Stomach smooth muscle (tissue), 2 donors: ENCODE measurements around the gene SHD.
"Not testable (repeated sequence)": the region's sequence is repeated elsewhere in the genome, so short reads cannot be mapped to it uniquely, and the experiment has no call there.

Experiments used
- H3K27ac ChIP-seq: one replicate; pipeline ENCODE4 v1.7.0; 2013; ENCODE audit warnings: mild to moderate bottlenecking, low read length, inconsistent platforms
- H3K27me3 ChIP-seq, 2 donors: one replicate each; pipeline ENCODE4 v1.7.0; 2013; ENCODE audit warnings: low read length in 2 of 2; ENCODE audit not compliant: insufficient read depth in 2 of 2, control insufficient read depth in 1 of 2
- H3K36me3 ChIP-seq, 2 donors: one replicate each; pipeline ENCODE4 v1.7.0; 2013; ENCODE audit warnings: low read length in 2 of 2; ENCODE audit not compliant: control insufficient read depth in 2 of 2, insufficient read depth in 2 of 2
- H3K4me1 ChIP-seq: one replicate; pipeline ENCODE4 v1.7.0; 2013; ENCODE audit warnings: low read length; ENCODE audit not compliant: control insufficient read depth, insufficient read depth
- H3K4me3 ChIP-seq, 2 donors: one replicate each; pipeline ENCODE4 v1.7.0; 2013; ENCODE audit warnings: low read length in 2 of 2
- H3K9ac ChIP-seq, 2 donors: one replicate each; pipeline ENCODE4 v1.7.0; 2013; ENCODE audit warnings: low read length in 2 of 2, mild to moderate bottlenecking in 1 of 2
- H3K9me3 ChIP-seq, 2 donors: one replicate each; pipeline ENCODE4 v1.7.0; 2013; ENCODE audit warnings: low read length in 2 of 2; ENCODE audit not compliant: control insufficient read depth in 2 of 2
- donor health status: healthy.
- donor health status: Pancreatic carcinoma.

The SHD gene

DNA sequence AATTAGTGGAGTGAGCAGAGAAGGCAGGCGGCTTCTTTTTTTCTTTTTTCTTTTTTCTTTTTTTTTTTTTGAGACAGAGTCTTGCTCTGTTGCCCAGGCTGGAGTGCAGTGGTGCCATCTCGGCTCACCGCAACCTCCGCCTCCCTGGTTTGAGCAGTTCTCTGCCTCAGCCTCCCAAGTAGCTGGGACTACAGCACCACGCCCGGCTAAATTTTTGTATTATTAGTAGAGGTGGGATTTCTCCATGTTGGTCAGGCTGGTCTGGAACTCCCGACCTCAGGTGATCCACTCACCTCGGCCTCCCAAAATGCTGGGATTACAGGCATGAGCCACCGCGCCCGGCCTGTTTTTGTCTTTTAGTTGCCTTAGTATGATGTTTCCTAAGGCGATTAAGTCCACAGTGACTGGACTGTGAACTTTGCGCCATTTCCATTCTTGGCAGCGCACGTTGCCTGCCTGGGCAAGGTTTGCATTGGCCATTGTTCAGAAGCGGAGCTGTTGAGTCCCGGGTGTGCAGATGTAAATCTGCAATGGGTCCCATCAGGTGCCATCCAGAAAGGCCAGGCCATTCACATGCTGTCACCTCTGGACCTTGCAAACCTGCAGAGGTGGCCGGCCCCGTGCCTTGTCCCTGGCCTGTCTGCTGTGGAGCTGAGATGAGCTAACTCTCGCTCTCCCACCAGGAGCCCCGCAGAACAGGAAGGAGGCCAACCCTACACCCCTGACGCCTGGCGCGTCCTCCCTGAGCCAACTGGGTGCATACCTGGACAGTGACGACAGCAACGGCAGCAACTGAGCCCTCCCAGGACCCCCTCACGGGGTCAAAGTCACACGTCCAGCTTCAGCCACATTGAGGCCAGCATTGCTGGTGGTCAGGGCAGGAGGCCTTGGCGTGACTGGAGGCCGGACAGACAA, 10.9 kb upstream of the SHD start:
- no peaks in the 10 kb centered on the region for H3K27me3 ChIP-seq
- no peaks in the 10 kb centered on the region for H3K9me3 ChIP-seq
- no peak overlapping the region for H3K27ac ChIP-seq
- H3K4me3 ChIP-seq, result no peak overlapping the region
- H3K4me1 ChIP-seq, result no peaks in the 10 kb centered on the region
- H3K36me3 ChIP-seq, result peaks cover 16 to 20% of the 10 kb centered on the region in 2 donors
- no peak overlapping the region for H3K9ac ChIP-seq

DNA sequence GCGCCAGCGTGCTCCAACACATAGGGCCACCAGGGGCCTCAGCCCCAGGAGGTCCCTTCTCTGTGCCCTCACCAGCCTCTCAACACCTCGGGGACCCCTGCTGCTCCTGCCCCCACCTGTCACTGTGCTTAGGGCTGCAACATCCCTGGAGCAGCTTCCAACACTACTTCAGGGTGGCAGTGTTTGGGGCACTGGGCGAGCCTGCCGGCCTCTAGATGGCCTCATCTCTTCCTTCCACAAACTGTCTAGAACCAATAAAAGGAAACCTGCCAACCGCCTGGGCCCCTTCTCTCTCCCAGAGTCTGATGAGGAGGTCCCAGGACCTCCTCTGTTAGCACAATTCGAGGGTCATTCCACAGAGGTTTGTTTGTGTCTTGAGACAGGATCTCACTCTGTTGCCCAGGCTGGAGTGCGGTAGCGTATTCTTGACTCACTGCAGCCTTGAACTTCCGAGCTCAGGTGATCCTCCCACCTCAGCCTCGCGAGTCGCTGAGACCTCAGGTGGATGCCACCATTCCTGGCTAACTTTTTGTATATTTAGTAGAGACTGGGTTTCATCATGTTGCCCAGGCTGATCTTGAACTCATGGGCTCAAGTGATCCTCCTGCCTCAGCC, 10.1 kb upstream of the SHD start:
- Histone ChIP-seq H3K9ac (no peak overlapping the region), H3K36me3 (peaks cover 15 to 19% of the 10 kb centered on the region in 2 donors), H3K4me1 (no peaks in the 10 kb centered on the region), H3K27ac (no peak overlapping the region), H3K4me3 (no peak overlapping the region), H3K9me3 (no peaks in the 10 kb centered on the region), H3K27me3 (no peaks in the 10 kb centered on the region)

DNA sequence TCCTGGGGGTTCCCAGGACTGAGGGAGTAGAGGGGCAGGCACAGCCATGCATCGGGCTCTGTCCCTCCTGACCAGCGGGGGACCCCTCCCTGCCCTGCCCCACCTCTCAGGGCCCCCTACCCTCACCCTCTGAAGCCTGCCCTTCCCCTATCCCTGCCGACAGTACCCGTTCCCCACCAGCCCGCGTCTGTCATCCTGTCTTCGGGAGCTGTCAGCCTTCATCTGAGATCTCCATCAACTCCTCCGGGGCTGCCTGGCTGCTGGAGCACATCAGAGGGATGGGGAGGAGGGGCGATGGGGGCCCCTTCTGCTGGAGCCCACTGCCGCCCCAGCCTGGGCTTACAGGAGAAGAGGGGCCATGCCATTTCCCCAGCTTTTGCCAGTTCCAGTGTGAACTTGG, 6.2 kb upstream of the SHD start:
- H3K36me3 ChIP-seq, result peaks cover 11 to 12% of the 10 kb centered on the region in 2 donors
- H3K27me3 ChIP-seq, result peaks cover under 1 to 3% of the 10 kb centered on the region in 2 donors
- no peak overlapping the region for H3K9ac ChIP-seq
- no peak overlapping the region for H3K4me3 ChIP-seq
- no peak overlapping the region for H3K27ac ChIP-seq
- H3K4me1 ChIP-seq, result no peaks in the 10 kb centered on the region
- no peaks in the 10 kb centered on the region for H3K9me3 ChIP-seq

DNA sequence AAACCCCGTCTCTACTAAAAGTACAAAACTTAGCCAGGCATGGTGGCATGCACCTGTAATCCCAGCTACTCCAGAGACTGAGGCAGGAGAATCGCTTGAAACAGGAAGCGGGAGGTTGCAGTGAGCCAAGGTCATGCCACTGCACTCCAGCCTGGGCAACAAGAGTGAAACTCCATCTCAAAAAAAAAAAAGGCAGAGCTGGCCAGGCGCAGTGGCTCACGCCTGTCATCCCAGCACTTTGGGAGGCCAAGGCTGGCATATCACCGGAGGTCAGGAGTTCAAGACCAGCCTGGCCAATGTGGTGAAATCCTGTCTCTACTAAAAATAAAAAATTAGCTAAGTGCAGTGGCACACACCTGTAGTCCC, 4.8 kb upstream of the SHD start:
- not testable (repeated sequence) for H3K4me3 ChIP-seq, H3K9ac ChIP-seq, H3K27ac ChIP-seq, H3K4me1 ChIP-seq, H3K36me3 ChIP-seq, H3K9me3 ChIP-seq
- H3K27me3 ChIP-seq, result peaks cover 7 to 11% of the 10 kb centered on the region in 2 donors

DNA sequence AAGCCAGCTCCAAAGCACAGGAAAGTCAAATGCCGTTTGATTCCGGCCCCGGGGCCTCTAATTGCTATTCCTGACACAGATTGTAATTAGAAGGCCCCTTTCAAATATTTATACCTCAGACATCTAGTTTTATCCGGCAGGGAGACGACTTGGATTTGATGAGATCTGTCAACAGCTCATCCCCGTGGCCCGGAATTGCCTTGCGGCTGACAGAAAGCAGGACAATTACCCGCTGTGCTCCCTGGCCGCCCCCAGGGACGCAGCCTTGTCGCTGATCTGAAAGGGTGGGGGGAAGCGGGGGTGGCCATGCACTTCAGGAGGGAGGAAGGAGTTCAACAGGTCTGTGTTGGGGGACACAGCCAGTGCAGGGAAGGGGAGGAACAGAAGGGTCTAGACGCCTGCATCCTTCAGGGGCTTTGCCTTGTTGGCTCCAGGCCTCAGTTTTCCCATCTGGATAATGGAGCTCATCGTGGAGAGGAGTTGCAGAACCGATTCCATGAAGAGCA, 1.8 kb upstream of the SHD start:
- H3K27ac ChIP-seq, result no peak overlapping the region
- H3K9me3 ChIP-seq, result no peaks in the 10 kb centered on the region
- H3K4me1 ChIP-seq, result peaks cover 9% of the 10 kb centered on the region
- no peak overlapping the region for H3K9ac ChIP-seq
- no peak overlapping the region for H3K4me3 ChIP-seq
- no peaks in the 10 kb centered on the region for H3K36me3 ChIP-seq
- peaks cover 18 to 29% of the 10 kb centered on the region in 2 donors for H3K27me3 ChIP-seq

DNA sequence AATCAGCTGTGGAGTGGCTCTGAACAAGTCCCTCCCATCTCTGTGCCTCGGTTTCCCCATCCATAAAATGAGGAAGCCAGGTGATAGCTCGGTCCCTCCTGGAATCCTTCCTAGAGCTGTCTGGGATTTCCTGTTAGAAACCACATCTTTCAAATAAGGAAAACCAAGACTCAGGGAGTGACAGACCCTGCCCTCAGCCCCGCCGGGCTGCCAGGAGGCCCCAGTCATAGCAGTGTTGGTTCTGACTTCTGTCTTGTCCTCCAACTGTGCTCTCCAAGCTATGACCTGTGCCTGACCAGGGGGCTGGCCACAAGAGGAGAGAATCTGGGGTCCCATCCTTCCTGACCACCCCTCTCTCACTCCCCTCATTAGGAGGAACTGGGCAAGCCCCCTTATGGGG, 1.1 kb upstream of the SHD start:
- H3K9me3 ChIP-seq, result no peaks in the 10 kb centered on the region

DNA sequence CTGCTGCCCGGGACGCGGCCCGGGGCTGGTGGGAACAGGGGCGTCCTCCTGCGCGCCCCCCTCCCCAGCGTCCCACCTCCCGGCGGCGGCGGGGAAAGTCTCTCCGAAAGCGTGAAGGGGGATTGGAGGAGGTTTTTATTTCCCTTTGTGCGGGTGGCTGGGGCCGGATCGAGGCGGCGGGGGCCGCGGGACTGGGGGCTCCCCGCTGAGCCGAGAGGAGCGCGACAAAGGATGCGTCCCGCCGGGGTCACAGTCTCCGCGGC, 132 bp downstream of the SHD start:
- no peak overlapping the region for H3K27ac ChIP-seq
- no peak overlapping the region for H3K4me3 ChIP-seq
- no peaks in the 10 kb centered on the region for H3K9me3 ChIP-seq
- H3K4me1 ChIP-seq, result peaks cover 9% of the 10 kb centered on the region
- H3K27me3 ChIP-seq, result peaks cover 23 to 32% of the 10 kb centered on the region in 2 donors
- no peak overlapping the region for H3K9ac ChIP-seq
- H3K36me3 ChIP-seq, result no peaks in the 10 kb centered on the region

More for the DNA sequence above, 1.1 kb upstream of the SHD start:
- H3K4me3 ChIP-seq, result no peak overlapping the region
- peaks cover 21 to 32% of the 10 kb centered on the region in 2 donors for H3K27me3 ChIP-seq
- no peak overlapping the region for H3K9ac ChIP-seq
- H3K4me1 ChIP-seq, result peaks cover 9% of the 10 kb centered on the region
- no peaks in the 10 kb centered on the region for H3K36me3 ChIP-seq
- H3K27ac ChIP-seq, result no peak overlapping the region

DNA sequence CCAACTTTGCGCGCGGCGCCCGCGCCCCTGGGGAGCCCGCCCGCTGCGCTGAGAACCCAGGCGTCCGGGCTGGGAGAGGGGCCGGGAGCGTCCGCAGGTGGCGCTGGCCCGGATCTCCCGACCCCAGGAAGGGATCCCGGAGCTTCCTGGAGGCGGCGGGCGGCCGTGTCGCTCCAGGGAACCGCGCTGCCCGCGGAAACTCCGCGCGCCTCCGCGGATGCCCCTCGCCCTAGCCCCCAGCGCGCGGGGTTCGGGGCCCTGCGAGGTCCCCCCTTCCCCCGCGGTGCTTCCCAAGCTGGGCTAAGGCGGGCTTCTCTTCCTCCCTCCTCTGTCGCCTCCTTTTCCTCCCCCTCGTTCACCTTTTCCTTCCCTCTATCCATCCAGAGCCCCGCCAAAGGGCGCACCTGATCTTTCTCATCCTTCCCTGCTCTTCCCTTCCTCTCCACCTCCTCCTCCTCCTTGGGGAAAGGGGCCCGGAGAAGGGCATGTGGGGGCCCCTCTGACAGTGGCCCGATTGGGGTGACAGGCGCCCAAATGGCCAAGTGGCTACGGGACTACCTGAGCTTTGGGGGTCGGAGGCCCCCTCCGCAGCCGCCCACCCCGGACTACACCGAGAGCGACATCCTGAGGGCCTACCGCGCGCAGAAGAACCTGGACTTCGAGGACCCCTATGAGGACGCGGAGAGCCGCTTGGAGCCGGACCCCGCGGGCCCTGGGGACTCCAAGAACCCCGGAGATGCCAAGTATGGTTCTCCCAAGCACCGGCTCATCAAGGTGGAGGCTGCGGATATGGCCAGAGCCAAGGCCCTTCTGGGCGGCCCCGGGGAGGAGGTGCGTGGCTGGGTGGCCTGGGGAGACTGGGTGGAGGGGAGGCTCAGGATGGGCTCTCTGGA, 710 bp downstream of the SHD start:
- no peak overlapping the region for H3K4me3 ChIP-seq

DNA sequence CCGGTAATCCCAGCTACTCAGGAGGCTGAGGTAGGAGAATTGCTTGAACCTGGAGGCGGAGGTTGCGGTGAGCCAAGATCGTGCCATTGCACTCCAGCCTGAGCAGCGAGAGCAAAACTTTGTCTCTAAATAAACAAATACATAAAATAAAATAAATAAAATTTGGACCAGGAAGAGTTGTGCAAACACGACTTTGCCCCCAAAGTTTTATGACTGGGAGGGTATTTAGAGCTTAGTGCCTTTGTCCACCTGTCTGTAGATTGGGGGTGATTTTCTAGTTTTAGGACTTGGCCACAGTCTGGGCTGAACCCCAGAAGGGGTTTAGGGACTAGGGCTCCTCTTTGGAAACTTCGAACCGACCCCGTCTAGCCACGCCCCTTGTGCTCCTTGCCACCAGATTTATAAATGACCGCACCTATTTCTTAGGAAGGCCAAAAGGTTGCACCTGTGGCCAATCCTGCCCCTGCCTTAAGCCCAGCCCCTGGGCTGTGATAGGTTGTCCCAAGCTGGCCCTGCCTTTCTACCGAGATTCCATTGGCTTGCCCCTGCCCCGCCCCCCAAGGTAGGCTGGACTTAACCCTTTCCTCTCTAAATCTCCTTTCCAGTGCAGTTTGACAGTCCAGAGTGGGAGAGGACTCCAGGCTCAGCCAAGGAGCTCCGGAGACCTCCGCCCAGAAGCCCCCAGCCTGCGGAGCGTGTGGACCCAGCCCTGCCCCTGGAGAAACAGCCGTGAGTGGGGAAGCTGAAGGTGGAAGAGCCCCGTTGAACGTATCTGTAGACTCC, 5.3 kb downstream of the SHD start:
- H3K4me3 ChIP-seq, result no peak overlapping the region
- peaks cover 24 to 30% of the 10 kb centered on the region in 2 donors for H3K27me3 ChIP-seq
- no peak overlapping the region for H3K9ac ChIP-seq
- no peaks in the 10 kb centered on the region for H3K36me3 ChIP-seq
- H3K9me3 ChIP-seq, result no peaks in the 10 kb centered on the region
- peaks cover 7% of the 10 kb centered on the region for H3K4me1 ChIP-seq
- H3K27ac ChIP-seq, result no peak overlapping the region

More for the DNA sequence above, 710 bp downstream of the SHD start:
- H3K9me3 ChIP-seq, result no peaks in the 10 kb centered on the region
- H3K9ac ChIP-seq, result no peak overlapping the region
- H3K27me3 ChIP-seq, result peaks cover 27 to 37% of the 10 kb centered on the region in 2 donors
- no peak overlapping the region for H3K27ac ChIP-seq
- H3K36me3 ChIP-seq, result no peaks in the 10 kb centered on the region
- peaks cover 9% of the 10 kb centered on the region for H3K4me1 ChIP-seq

DNA sequence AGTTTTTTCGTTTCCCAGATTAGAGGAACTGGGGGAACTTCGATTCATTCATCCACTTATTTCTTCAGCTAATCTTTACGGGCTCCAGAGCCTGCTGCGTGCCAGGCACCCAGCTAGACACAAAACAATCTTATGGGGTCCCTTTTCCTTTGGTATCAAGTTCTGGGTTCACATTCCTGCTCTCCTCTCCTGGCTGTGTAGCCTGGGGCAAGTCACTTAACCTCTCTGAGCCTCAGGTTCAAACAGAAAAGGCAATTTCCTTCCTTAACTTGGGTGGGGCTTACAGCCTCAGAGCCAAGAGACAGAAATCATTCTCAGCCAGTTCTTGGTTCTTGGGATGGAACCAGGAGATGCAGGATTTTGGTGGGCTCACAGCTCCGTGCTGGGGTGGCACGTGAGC, 5.9 kb downstream of the SHD start:
- Histone ChIP-seq H3K36me3 (no peaks in the 10 kb centered on the region), H3K9ac (no peak overlapping the region), H3K4me1 (peaks cover 2% of the 10 kb centered on the region), H3K4me3 (no peak overlapping the region), H3K9me3 (no peaks in the 10 kb centered on the region), H3K27ac (no peak overlapping the region), H3K27me3 (peaks cover 22 to 24% of the 10 kb centered on the region in 2 donors)
